H1 (cell line): ENCODE data around the gene GALC. TPM values are rescaled to one million over a fixed set of nuclear protein-coding genes. Genes with fewer than 3 reads are reported as not detected.

ENCODE experiments used
- CTCF ChIA-PET: fragments of 300-600 bp; sonication (Branson Sonifier 250); formaldehyde crosslinking; loops from one replicate; lab custom pipeline; 2021; ENCODE audit not compliant: partially characterized antibody; lab: Charles Lee
- POLR2A ChIA-PET: fragments of 300-600 bp; sonication (Branson Sonifier 250); formaldehyde crosslinking; loops from one replicate; lab custom pipeline; 2021; ENCODE audit warnings: inconsistent platforms; ENCODE audit not compliant: partially characterized antibody; lab: Charles Lee
- DNase-seq, 2 experiments: peaks; one replicate each; pipeline versions ENCODE4 v3.0.0 to v3.0.0-alpha.2; 2010 to 2022; ENCODE audit warnings: low spot score in 2 of 2, low read depth in 1 of 2, mixed read lengths in 1 of 2
- FAIRE-seq: peaks from 2 replicates; lab custom pipeline; 2011; peaks lifted over from hg19 to GRCh38; lab: Jason Lieb, UNC
- H2AFZ ChIP-seq: 2 replicates; pipeline ENCODE4 v1.8.1; 2012; ENCODE audit warnings: low read length, inconsistent platforms
- H2AK5ac ChIP-seq: 2 replicates; pipeline ENCODE4 v1.6.1; 2013; ENCODE audit warnings: low read depth, low read length
- H2BK120ac ChIP-seq: replicated peaks from 2 replicates; pipeline ENCODE3; 2013; ENCODE audit warnings: low read depth, low read length, inconsistent platforms
- H2BK12ac ChIP-seq: 2 replicates; pipeline ENCODE4 v1.6.1; 2013; ENCODE audit warnings: low read depth, low read length
- H2BK15ac ChIP-seq: 2 replicates; pipeline ENCODE4 v1.6.1; 2013; ENCODE audit warnings: low read length
- H2BK20ac ChIP-seq: 2 replicates; pipeline ENCODE4 v1.6.1; 2013; ENCODE audit warnings: low read length
- H2BK5ac ChIP-seq: 2 replicates; pipeline ENCODE4 v1.6.1; 2013; ENCODE audit warnings: low read depth, low read length
- H3K14ac ChIP-seq: 2 replicates; pipeline ENCODE4 v1.6.1; 2013; ENCODE audit warnings: inconsistent platforms; ENCODE audit not compliant: insufficient read length
- H3K18ac ChIP-seq: 2 replicates; pipeline ENCODE4 v1.6.1; 2013; ENCODE audit warnings: low read length; ENCODE audit errors: extremely low read depth
- H3K23ac ChIP-seq: 2 replicates; pipeline ENCODE4 v1.6.1; 2013; ENCODE audit warnings: inconsistent platforms; ENCODE audit not compliant: insufficient read length
- H3K23me2 ChIP-seq: 2 replicates; pipeline ENCODE4 v1.6.1; 2013; ENCODE audit warnings: low read depth, low read length
- H3K27ac ChIP-seq: 2 replicates; pipeline ENCODE4 v1.6.1; 2011; ENCODE audit warnings: low read depth, low read length, inconsistent platforms
- H3K27me3 ChIP-seq, 4 experiments: replicated peaks in 1 of 4; 1 replicate in 1 of 4; 2 replicates in 3 of 4; pipeline versions ENCODE4 v1.6.1 to v1.8.1; 2011 to 2013; ENCODE audit warnings: low read length in 3 of 4, mild to moderate bottlenecking in 3 of 4, inconsistent platforms in 2 of 4, mixed read lengths in 2 of 4, moderate library complexity in 1 of 4; ENCODE audit not compliant: control insufficient read depth in 3 of 4, insufficient read depth in 3 of 4; ENCODE audit errors: extremely low read depth in 1 of 4
- H3K36me3 ChIP-seq, 4 experiments: 2 replicates each; pipeline versions ENCODE4 v1.6.1 to v1.8.1; 2011 to 2013; ENCODE audit warnings: mild to moderate bottlenecking in 4 of 4, low read length in 3 of 4, moderate library complexity in 2 of 4, control low read depth in 1 of 4, inconsistent platforms in 1 of 4; ENCODE audit not compliant: insufficient read depth in 4 of 4, control insufficient read depth in 2 of 4
- H3K4ac ChIP-seq: replicated peaks from 2 replicates; pipeline ENCODE3; 2013; ENCODE audit warnings: low read length, low read depth, mixed read lengths, inconsistent platforms; ENCODE audit not compliant: insufficient read length
- H3K4me1 ChIP-seq, 4 experiments: replicated peaks in 1 of 4; 1 replicate in 1 of 4; 2 replicates in 3 of 4; pipeline versions ENCODE4 v1.6.1 to v1.8.1; 2011 to 2013; ENCODE audit warnings: low read length in 3 of 4, inconsistent platforms in 2 of 4, mixed read lengths in 1 of 4; ENCODE audit not compliant: insufficient read depth in 4 of 4, control insufficient read depth in 3 of 4
- H3K4me2 ChIP-seq, 2 experiments: 2 replicates each; pipeline versions ENCODE4 v1.6.1 to v1.8.1; 2011 to 2013; ENCODE audit warnings: low read depth in 2 of 2, low read length in 2 of 2, control low read depth in 1 of 2, inconsistent platforms in 1 of 2, mild to moderate bottlenecking in 1 of 2; ENCODE audit not compliant: insufficient read depth in 1 of 2
- H3K4me3 ChIP-seq, 4 experiments: fragments of 200-600, 300-600 bp in 1 of 4; sonication (generic), shearing (Covaris generic), sonication (Bioruptor Twin) in 1 of 4; 2 replicates each; pipeline versions ENCODE4 v1.5.1 to v1.8.1; 2011 to 2016; ENCODE audit warnings: low read length in 4 of 4, low read depth in 3 of 4, control low read depth in 2 of 4, inconsistent platforms in 2 of 4, mild to moderate bottlenecking in 2 of 4, mixed read lengths in 1 of 4, moderate library complexity in 1 of 4; ENCODE audit not compliant: insufficient read depth in 2 of 4; ENCODE audit errors: extremely low read depth in 1 of 4
- H3K56ac ChIP-seq: replicated peaks from 2 replicates; pipeline ENCODE3; 2013; ENCODE audit warnings: low read depth, mild to moderate bottlenecking, mixed read lengths, low read length, inconsistent platforms; ENCODE audit not compliant: insufficient read length
- H3K79me1 ChIP-seq: 2 replicates; pipeline ENCODE4 v1.6.1; 2013; ENCODE audit warnings: low read depth, low read length, control low read depth
- H3K79me2 ChIP-seq, 2 experiments: 2 replicates each; pipeline versions ENCODE4 v1.6.1 to v1.8.1; 2012 to 2013; ENCODE audit warnings: low read length in 2 of 2, mild to moderate bottlenecking in 2 of 2, inconsistent platforms in 1 of 2; ENCODE audit not compliant: insufficient read depth in 2 of 2, control insufficient read depth in 1 of 2
- H3K9ac ChIP-seq, 4 experiments: replicated peaks in 1 of 4; 1 replicate in 1 of 4; 2 replicates in 3 of 4; pipeline versions ENCODE4 v1.6.1 to v1.8.1; 2011 to 2013; ENCODE audit warnings: low read depth in 3 of 4, low read length in 3 of 4, control low read depth in 2 of 4, mild to moderate bottlenecking in 2 of 4, moderate library complexity in 2 of 4, inconsistent platforms in 1 of 4; ENCODE audit errors: extremely low read depth in 1 of 4
- H3K9me3 ChIP-seq, 2 experiments: 2 replicates each; pipeline versions ENCODE4 v1.6.1 to v1.8.1; 2012 to 2013; ENCODE audit warnings: mild to moderate bottlenecking in 2 of 2, moderate library complexity in 2 of 2, control low read depth in 1 of 2, inconsistent platforms in 1 of 2, low read depth in 1 of 2, low read length in 1 of 2, mixed read lengths in 1 of 2; ENCODE audit not compliant: insufficient read depth in 2 of 2
- H4K20me1 ChIP-seq, 2 experiments: replicated peaks in 1 of 2; 2 replicates each; pipeline versions ENCODE3 to v1.8.1; 2011 to 2013; ENCODE audit warnings: inconsistent platforms in 2 of 2, low read length in 2 of 2, mild to moderate bottlenecking in 1 of 2; ENCODE audit not compliant: insufficient read depth in 2 of 2, control insufficient read depth in 1 of 2
- H4K5ac ChIP-seq: 2 replicates; pipeline ENCODE4 v1.6.1; 2013; ENCODE audit warnings: low read length, low read depth, mixed read lengths, inconsistent platforms; ENCODE audit not compliant: insufficient read length
- H4K8ac ChIP-seq: 2 replicates; pipeline ENCODE4 v1.8.0; 2013; ENCODE audit warnings: mild to moderate bottlenecking, moderate library complexity, low read length, inconsistent platforms; ENCODE audit not compliant: insufficient read depth; ENCODE audit errors: extremely low read depth
- H4K91ac ChIP-seq: replicated peaks from 2 replicates; pipeline ENCODE3; 2013; ENCODE audit warnings: low read length, mixed read lengths, inconsistent platforms; ENCODE audit not compliant: insufficient read length
- ASH2L ChIP-seq: fragments of 200-600, 300-600 bp; sonication (generic); IDR thresholded peaks from one replicate; pipeline ENCODE4 v1.7.1; 2017; ENCODE audit warnings: low read length
- BACH1 ChIP-seq: IDR thresholded peaks from 2 replicates; pipeline ENCODE4 v1.6.1; 2012; ENCODE audit warnings: low read length, improper control_type of control experiment
- BRCA1 ChIP-seq: IDR thresholded peaks from 2 replicates; pipeline ENCODE4 v1.6.1; 2012; ENCODE audit warnings: low read depth, low read length, improper control_type of control experiment
- CEBPB ChIP-seq: IDR thresholded peaks from 2 replicates; pipeline ENCODE4 v1.6.1; 2012; ENCODE audit warnings: low read depth, low read length
- CHD2 ChIP-seq: IDR thresholded peaks from 2 replicates; pipeline ENCODE4 v1.6.1; 2012; ENCODE audit warnings: low read length, improper control_type of control experiment
- HDAC2 ChIP-seq, 2 experiments: fragments of 300-600 bp in 1 of 2; sonication (generic) in 1 of 2; IDR thresholded peaks; 2 replicates each; pipeline ENCODE4 v1.6.1; 2011 to 2012; ENCODE audit warnings: low read depth in 2 of 2, low read length in 2 of 2, mild to moderate bottlenecking in 2 of 2, moderate library complexity in 2 of 2, borderline replicate concordance in 1 of 2, inconsistent platforms in 1 of 2
- JUN ChIP-seq: IDR thresholded peaks from 2 replicates; pipeline ENCODE4 v1.6.1; 2011; ENCODE audit warnings: low read depth, mild to moderate bottlenecking, improper control_type of control experiment, low read length
- JUND ChIP-seq: IDR thresholded peaks from 2 replicates; pipeline ENCODE4 v1.6.1; 2011; ENCODE audit warnings: mild to moderate bottlenecking, improper control_type of control experiment, low read length
- RAD21 ChIP-seq, 2 experiments: IDR thresholded peaks in 1 of 2; conservative IDR thresholded peaks in 1 of 2; 2 replicates each; pipeline ENCODE4 v1.6.1; 2011; ENCODE audit warnings: low read depth in 2 of 2, low read length in 2 of 2, improper control_type of control experiment in 1 of 2, inconsistent platforms in 1 of 2, mild to moderate bottlenecking in 1 of 2, moderate library complexity in 1 of 2
- SP1 ChIP-seq: IDR thresholded peaks from 2 replicates; pipeline ENCODE4 v1.6.1; 2011; ENCODE audit warnings: low read depth, low read length
- SP2 ChIP-seq: IDR thresholded peaks from 2 replicates; pipeline ENCODE4 v1.6.1; 2012; ENCODE audit warnings: mild to moderate bottlenecking, low read length, inconsistent platforms
- YY1 ChIP-seq: IDR thresholded peaks from 2 replicates; pipeline ENCODE4 v1.6.1; 2011; ENCODE audit warnings: low read depth, mild to moderate bottlenecking, low read length
- WGBS, 2 experiments: shearing (Covaris generic) in 1 of 2; methylation state at CpG; one replicate each; pipeline versions ENCODE4 v1.1.6 to v1.1.7; 2013 to 2015; ENCODE audit warnings: low lambda C conversion rate in 2 of 2, mixed read lengths in 2 of 2, inconsistent platforms in 1 of 2, low coverage in 1 of 2, missing lambda C conversion rate in 1 of 2; ENCODE audit not compliant: insufficient replicate concordance in 2 of 2, insufficient coverage in 1 of 2, insufficient read length in 1 of 2; ENCODE audit errors: extremely low coverage in 1 of 2, missing lambda C conversion rate in 1 of 2; 5-methylcytosine and 5-hydroxymethylcytosine counted together
- polyA plus RNA-seq, 7 experiments: library from polyadenylated mRNA; depleted of rRNA in 3 of 7; stranded (reverse) in 5 of 7; unstranded in 2 of 7; fragments of >200 nt in 5 of 7; fragments of 200-250 nt in 2 of 7; gene quantifications; 1 replicate in 5 of 7; 2 replicates in 1 of 7; 4 replicates in 1 of 7; pipeline versions ENCODE4 v1.2.1 to v1.2.3, GENCODE V29; 2011 to 2013; ENCODE audit warnings: missing spikeins in 2 of 7, mixed read lengths in 2 of 7
- total RNA-seq: library from RNA; stranded (reverse); fragmentation: NEBNext Ultra II Directional; extraction: Animal tissue kit (Norgen Biotek cat#: 25700); gene quantifications from 2 replicates; pipeline ENCODE4 v1.2.1, GENCODE V29; 2021
- TF ChIP-seq, protein P1 (sequence below): IDR thresholded peaks from 2 replicates; pipeline ENCODE4 v1.6.1; 2012; ENCODE audit warnings: inconsistent platforms
- TF ChIP-seq, protein P2 (sequence below): IDR thresholded peaks from 2 replicates; pipeline ENCODE4 v1.6.1; 2011; ENCODE audit warnings: low read length, improper control_type of control experiment

GALC gene
- total and polyA plus RNA-seq, 2 of the 8 experiments (the other 6 are each of a cell fraction or from before 2014, with no cell fraction given) = 6.1 to 12.3 TPM

DNA sequence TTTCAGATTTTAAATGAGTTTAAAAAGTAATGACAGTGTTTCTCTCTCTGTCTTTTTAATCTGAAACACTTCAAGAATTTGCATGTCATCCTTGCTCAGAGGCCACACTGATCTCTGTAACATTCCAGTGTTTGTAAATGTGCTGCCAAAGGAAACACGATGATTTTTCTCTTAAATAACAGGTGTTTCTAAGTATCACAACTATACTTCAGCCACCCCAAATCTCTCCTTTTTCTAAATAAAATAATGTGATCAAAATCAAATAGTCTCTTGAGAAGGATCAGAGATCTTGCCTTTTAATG, 3.3 kb upstream of the GALC start:
- FAIRE-seq = no peak
- H4K91ac ChIP-seq = no peak overlapping the region
- ChIA-PET CTCF (interaction anchor here (1.5 kb wide), 1 partner anchor 172 kb away, joined by 6 read pairs; no protein-coding TSS in a partner anchor), POLR2A (no interaction called here)
- H3K56ac ChIP-seq = no peak overlapping the region
- no peaks in the 10 kb centered on the region for H3K27me3 ChIP-seq
- no peak overlapping the region for H2AFZ ChIP-seq
- no peak for DNase-seq
- no peak overlapping the region for H3K9ac ChIP-seq
- no peak overlapping the region for H3K4me3 ChIP-seq
- no peak overlapping the region for H3K23ac ChIP-seq
- H3K14ac ChIP-seq = no peak overlapping the region
- no peak overlapping the region for H3K18ac ChIP-seq
- H3K27ac ChIP-seq = no peak overlapping the region
- H2AK5ac ChIP-seq = no peak overlapping the region
- H2BK12ac ChIP-seq = no peak overlapping the region
- no peak overlapping the region for H4K8ac ChIP-seq
- H3K4me1 ChIP-seq = peaks cover 0 to 3% (median 0%) of the 10 kb centered on the region in 4 experiments; a peak in 3 of 7 replicates
- no peak overlapping the region for H2BK120ac ChIP-seq
- H4K20me1 ChIP-seq = no peaks in the 10 kb centered on the region
- WGBS, 2 experiments = 67% methylated on average over 1 of the region's 1 CpG; no CpG with 5 or more reads in 1 of the 2 experiments
- H3K36me3 ChIP-seq = no peaks in the 10 kb centered on the region
- no peak overlapping the region for H3K4me2 ChIP-seq
- H2BK5ac ChIP-seq = no peak overlapping the region
- H3K23me2 ChIP-seq = peaks cover 8% of the 10 kb centered on the region; the same call in 1 of the 2 replicates
- H4K5ac ChIP-seq = no peak overlapping the region
- no peaks in the 10 kb centered on the region for H3K9me3 ChIP-seq
- no peak overlapping the region for H3K4ac ChIP-seq
- H2BK20ac ChIP-seq = no peak overlapping the region
- H3K79me1 ChIP-seq = no peaks in the 10 kb centered on the region
- H2BK15ac ChIP-seq = no peak overlapping the region
- no peaks in the 10 kb centered on the region for H3K79me2 ChIP-seq
- TF ChIP-seq, protein P1, sequence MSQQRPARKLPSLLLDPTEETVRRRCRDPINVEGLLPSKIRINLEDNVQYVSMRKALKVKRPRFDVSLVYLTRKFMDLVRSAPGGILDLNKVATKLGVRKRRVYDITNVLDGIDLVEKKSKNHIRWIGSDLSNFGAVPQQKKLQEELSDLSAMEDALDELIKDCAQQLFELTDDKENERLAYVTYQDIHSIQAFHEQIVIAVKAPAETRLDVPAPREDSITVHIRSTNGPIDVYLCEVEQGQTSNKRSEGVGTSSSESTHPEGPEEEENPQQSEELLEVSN = no peak
- TF ChIP-seq CHD2 = no peak
- no peak for TF ChIP-seq RAD21 (IDR thresholded peaks at IDR 0.05 in 1 of 2, conservative IDR thresholded peaks at IDR 0.05 in 1 of 2; ENCODE audit: low read depth in 2 of 2, low read length in 2 of 2)
- TF ChIP-seq, protein P2, sequence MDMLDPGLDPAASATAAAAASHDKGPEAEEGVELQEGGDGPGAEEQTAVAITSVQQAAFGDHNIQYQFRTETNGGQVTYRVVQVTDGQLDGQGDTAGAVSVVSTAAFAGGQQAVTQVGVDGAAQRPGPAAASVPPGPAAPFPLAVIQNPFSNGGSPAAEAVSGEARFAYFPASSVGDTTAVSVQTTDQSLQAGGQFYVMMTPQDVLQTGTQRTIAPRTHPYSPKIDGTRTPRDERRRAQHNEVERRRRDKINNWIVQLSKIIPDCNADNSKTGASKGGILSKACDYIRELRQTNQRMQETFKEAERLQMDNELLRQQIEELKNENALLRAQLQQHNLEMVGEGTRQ = no peak
- TF ChIP-seq SP2 = no peak
- no peak for TF ChIP-seq JUND
- TF ChIP-seq BRCA1 = no peak
- TF ChIP-seq SP1 = no peak
- TF ChIP-seq HDAC2 (IDR thresholded peaks at IDR 0.05; ENCODE audit: borderline replicate concordance in 1 of 2, low read depth in 2 of 2, low read length in 2 of 2) = no peak
- TF ChIP-seq ASH2L = no peak
- TF ChIP-seq JUN = no peak
- TF ChIP-seq YY1 = no peak
- no peak for TF ChIP-seq BACH1
- TF ChIP-seq CEBPB = no peak
